Sigmoid colon (tissue), 4 donors: ENCODE data around the gene CHRNE.
"Not testable (repeated sequence)": the region's sequence is repeated elsewhere in the genome, so short reads cannot be mapped to it uniquely, and the experiment has no call there.

Source experiments
- POLR2AphosphoS5 ChIP-seq, 4 donors: sonication (generic); formaldehyde crosslinking; IDR thresholded peaks; one replicate each; pipeline ENCODE4 v1.6.1; 2017; ENCODE audit warnings: antibody characterized with exemption in 4 of 4
- TF ChIP-seq, protein P1 (sequence below), 4 experiments: fragments of 450-650 bp in 3 of 4; fragments of 200-600 bp in 1 of 4; IDR thresholded peaks; one replicate each; pipeline ENCODE4 v1.5.1; 2016 to 2019; ENCODE audit warnings: antibody characterized with exemption in 4 of 4, mild to moderate bottlenecking in 3 of 4, moderate library complexity in 2 of 4

DNA sequence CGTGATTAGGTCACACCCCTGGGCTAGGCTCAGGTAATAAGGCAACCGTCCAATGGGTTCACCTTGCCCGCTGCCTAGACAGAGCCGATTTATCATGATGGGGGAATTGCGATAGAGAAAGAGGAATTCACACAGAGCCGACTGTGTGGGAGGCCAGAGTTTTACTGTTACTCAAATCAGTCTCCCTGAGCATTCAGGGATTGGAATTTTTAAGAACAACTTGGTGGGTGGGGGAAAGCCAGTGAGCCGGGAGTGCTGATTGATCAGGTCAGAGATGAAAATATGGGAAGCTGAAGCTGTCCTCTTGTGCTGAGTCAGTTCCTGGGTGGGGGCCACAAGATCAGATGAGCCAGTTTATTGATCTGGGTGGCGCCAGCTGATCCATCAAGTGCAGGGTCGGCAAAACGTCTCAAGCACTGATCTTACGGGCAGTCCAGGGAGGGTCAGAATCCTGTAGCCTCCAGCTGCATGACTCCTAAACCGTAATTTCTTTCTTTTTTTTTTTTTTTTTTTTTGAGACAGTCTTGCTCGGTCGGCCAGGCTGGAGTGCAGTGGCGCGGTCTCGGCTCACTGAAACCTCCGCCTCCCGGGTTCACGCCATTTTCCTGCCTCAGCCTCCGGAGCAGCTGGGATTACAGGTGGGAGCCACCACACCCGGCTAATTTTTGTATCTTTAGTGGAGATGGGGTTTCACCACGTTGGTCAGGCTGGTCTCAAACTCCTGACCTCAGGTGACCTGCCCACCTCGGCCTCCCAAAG lies 23.9 kb upstream of the CHRNE start:
- TF ChIP-seq, protein P1, sequence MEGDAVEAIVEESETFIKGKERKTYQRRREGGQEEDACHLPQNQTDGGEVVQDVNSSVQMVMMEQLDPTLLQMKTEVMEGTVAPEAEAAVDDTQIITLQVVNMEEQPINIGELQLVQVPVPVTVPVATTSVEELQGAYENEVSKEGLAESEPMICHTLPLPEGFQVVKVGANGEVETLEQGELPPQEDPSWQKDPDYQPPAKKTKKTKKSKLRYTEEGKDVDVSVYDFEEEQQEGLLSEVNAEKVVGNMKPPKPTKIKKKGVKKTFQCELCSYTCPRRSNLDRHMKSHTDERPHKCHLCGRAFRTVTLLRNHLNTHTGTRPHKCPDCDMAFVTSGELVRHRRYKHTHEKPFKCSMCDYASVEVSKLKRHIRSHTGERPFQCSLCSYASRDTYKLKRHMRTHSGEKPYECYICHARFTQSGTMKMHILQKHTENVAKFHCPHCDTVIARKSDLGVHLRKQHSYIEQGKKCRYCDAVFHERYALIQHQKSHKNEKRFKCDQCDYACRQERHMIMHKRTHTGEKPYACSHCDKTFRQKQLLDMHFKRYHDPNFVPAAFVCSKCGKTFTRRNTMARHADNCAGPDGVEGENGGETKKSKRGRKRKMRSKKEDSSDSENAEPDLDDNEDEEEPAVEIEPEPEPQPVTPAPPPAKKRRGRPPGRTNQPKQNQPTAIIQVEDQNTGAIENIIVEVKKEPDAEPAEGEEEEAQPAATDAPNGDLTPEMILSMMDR (IDR thresholded peaks at IDR 0.05) = not testable (repeated sequence)
- TF ChIP-seq POLR2AphosphoS5 (IDR thresholded peaks at IDR 0.05) = not testable (repeated sequence)
